ENCODE results near the gene PIGA. TPM values are rescaled to one million over a fixed set of nuclear protein-coding genes. Genes with fewer than 3 reads are reported as not detected.

Gene PIGA
- total RNA-seq, 1 experiment from 2014 or later: 19.4 TPM

DNA sequence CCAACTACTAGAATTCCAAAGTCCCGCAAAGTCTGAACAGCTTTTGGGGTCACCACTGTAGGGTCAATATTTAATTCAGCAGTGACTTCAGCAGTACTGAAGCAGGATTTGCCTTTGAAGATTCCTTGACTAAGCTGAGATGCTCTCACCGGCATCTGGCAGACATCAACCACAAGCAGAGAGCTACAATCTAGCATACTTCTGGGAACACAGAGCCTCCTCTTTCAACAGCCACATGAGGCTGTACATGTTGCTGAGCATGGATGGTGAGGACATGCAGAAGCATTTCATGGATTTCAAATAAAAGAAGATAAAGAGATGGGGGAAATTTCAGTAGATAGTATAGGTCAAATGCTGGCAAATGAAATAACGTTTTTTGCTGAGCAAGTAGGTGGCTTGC, 13.3 kb downstream of the PIGA start:
- no TSS peak for BruUV-seq (replicated peaks)
- Mint-ChIP-seq H3K27me3 (ENCODE audit: insufficient read depth, unreplicated experiment) (no peaks in the 10 kb centered on the region), H3K27ac (ENCODE audit: unreplicated experiment) (no peak overlapping the region), H3K9me3 (ENCODE audit: unreplicated experiment) (no peaks in the 10 kb centered on the region), H3K36me3 (ENCODE audit: insufficient read depth, unreplicated experiment) (no peaks in the 10 kb centered on the region), H3K4me1 (ENCODE audit: low read depth, unreplicated experiment) (no peaks in the 10 kb centered on the region), H3K4me3 (ENCODE audit: unreplicated experiment) (no peak overlapping the region)
- CTCF ChIA-PET: no interaction called here
- no peaks in the 10 kb centered on the region for H3K4me1 ChIP-seq
- TF ChIP-seq, protein P1, sequence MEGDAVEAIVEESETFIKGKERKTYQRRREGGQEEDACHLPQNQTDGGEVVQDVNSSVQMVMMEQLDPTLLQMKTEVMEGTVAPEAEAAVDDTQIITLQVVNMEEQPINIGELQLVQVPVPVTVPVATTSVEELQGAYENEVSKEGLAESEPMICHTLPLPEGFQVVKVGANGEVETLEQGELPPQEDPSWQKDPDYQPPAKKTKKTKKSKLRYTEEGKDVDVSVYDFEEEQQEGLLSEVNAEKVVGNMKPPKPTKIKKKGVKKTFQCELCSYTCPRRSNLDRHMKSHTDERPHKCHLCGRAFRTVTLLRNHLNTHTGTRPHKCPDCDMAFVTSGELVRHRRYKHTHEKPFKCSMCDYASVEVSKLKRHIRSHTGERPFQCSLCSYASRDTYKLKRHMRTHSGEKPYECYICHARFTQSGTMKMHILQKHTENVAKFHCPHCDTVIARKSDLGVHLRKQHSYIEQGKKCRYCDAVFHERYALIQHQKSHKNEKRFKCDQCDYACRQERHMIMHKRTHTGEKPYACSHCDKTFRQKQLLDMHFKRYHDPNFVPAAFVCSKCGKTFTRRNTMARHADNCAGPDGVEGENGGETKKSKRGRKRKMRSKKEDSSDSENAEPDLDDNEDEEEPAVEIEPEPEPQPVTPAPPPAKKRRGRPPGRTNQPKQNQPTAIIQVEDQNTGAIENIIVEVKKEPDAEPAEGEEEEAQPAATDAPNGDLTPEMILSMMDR (IDR thresholded peaks at IDR 0.05; ENCODE audit: insufficient read depth in 1 of 2, low read depth in 1 of 2, low read length in 1 of 2, severe bottlenecking in 1 of 2, unreplicated experiment in 1 of 2): no peak
- POLR2A ChIA-PET: no interaction called here
- intact Hi-C loops (cut with micrococcal nuclease; ENCODE audit: unreplicated experiment): no loop called here
- no peaks in the 10 kb centered on the region for H3K27me3 ChIP-seq (replicated peaks; ENCODE audit: control insufficient read depth, insufficient read depth, low read length)
- no peak for DNase-seq
- H3K36me3 ChIP-seq (ENCODE audit: control insufficient read depth, insufficient read depth, low read length): no peaks in the 10 kb centered on the region
- no peak overlapping the region for H3K4me3 ChIP-seq (ENCODE audit: low read depth, low read length)
- no peaks in the 10 kb centered on the region for H3K9me3 ChIP-seq

DNA sequence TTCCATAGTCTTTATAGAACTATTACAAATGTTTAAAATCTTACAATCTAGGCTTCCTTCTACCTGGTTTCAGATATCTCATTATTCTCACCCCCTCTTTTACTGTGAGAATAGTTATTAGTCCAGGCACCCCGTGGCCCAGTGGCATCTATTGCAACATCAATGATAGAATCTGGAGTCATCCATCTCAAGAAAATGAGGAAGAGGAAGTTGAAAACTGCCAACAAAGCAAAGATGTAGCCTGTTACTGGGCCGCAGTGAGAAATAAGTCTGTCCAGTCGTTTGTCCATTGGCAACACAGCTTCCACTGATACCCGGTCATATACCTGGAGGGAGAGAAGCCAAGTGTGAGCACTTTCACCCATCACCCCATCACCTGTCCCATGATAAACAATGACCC, 13.9 kb downstream of the PIGA start:
- POLR2A ChIA-PET: no interaction called here
- no TSS peak for BruUV-seq (replicated peaks)

DNA sequence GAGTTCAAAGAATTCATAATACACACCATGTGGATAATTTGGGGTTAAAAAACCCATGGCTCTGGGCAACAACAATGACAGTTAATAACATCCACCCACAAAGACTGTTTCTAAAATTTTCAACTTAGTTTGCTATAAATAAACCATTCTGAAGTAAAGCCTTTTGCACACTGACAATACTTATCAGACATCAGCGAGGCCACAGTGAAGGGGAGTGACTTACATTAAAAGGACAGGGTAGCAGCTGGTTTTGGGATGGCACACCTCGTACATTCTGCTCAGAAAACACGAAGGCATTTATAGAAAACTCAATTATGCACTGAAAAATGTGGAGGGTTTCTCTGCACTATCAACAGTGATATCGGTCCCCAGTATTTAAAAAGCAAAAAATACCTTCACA, 15.0 kb downstream of the PIGA start:
- no peak for DNase-seq
- Mint-ChIP-seq H3K36me3 (ENCODE audit: insufficient read depth, unreplicated experiment) (no peaks in the 10 kb centered on the region), H3K27me3 (ENCODE audit: insufficient read depth, unreplicated experiment) (no peaks in the 10 kb centered on the region), H3K9me3 (ENCODE audit: unreplicated experiment) (no peaks in the 10 kb centered on the region), H3K27ac (ENCODE audit: unreplicated experiment) (no peak overlapping the region), H3K4me1 (ENCODE audit: low read depth, unreplicated experiment) (no peaks in the 10 kb centered on the region), H3K4me3 (ENCODE audit: unreplicated experiment) (no peak overlapping the region)
- CTCF ChIA-PET: no interaction called here
- Histone ChIP-seq H3K4me1 (no peaks in the 10 kb centered on the region), H3K4me3 (ENCODE audit: low read depth, low read length) (no peak overlapping the region), H3K36me3 (ENCODE audit: control insufficient read depth, insufficient read depth, low read length) (no peaks in the 10 kb centered on the region), H3K9me3 (no peaks in the 10 kb centered on the region), H3K27me3 (replicated peaks; ENCODE audit: control insufficient read depth, insufficient read depth, low read length) (no peaks in the 10 kb centered on the region)
- POLR2A ChIA-PET: no interaction called here
- no TSS peak for BruUV-seq (replicated peaks)
- intact Hi-C loops (cut with micrococcal nuclease; ENCODE audit: unreplicated experiment): no loop called here
- TF ChIP-seq, protein P1 (IDR thresholded peaks at IDR 0.05; ENCODE audit: insufficient read depth in 1 of 2, low read depth in 1 of 2, low read length in 1 of 2, severe bottlenecking in 1 of 2, unreplicated experiment in 1 of 2): no peak

More for the DNA sequence above, 13.9 kb downstream of the PIGA start:
- Histone ChIP-seq H3K27me3 (replicated peaks; ENCODE audit: control insufficient read depth, insufficient read depth, low read length) (no peaks in the 10 kb centered on the region), H3K36me3 (ENCODE audit: control insufficient read depth, insufficient read depth, low read length) (no peaks in the 10 kb centered on the region), H3K4me1 (no peaks in the 10 kb centered on the region), H3K4me3 (ENCODE audit: low read depth, low read length) (no peak overlapping the region), H3K9me3 (no peaks in the 10 kb centered on the region)
- intact Hi-C loops (cut with micrococcal nuclease; ENCODE audit: unreplicated experiment): no loop called here
- Mint-ChIP-seq H3K4me1 (ENCODE audit: low read depth, unreplicated experiment) (no peaks in the 10 kb centered on the region), H3K36me3 (ENCODE audit: insufficient read depth, unreplicated experiment) (no peaks in the 10 kb centered on the region), H3K4me3 (ENCODE audit: unreplicated experiment) (no peak overlapping the region), H3K27ac (ENCODE audit: unreplicated experiment) (no peak overlapping the region), H3K27me3 (ENCODE audit: insufficient read depth, unreplicated experiment) (no peaks in the 10 kb centered on the region), H3K9me3 (ENCODE audit: unreplicated experiment) (no peaks in the 10 kb centered on the region)
- CTCF ChIA-PET: no interaction called here
- DNase-seq: no peak
- TF ChIP-seq, protein P1 (IDR thresholded peaks at IDR 0.05; ENCODE audit: insufficient read depth in 1 of 2, low read depth in 1 of 2, low read length in 1 of 2, severe bottlenecking in 1 of 2, unreplicated experiment in 1 of 2): no peak

Measured in Caco-2 (cell line).